Neural progenitor cell (in vitro differentiated cells): Measurements from ENCODE around the gene IP6K2. TPM values are rescaled to one million over a fixed set of nuclear protein-coding genes. Genes with fewer than 3 reads are reported as not detected.

ENCODE experiments used
- DNase-seq: peaks from one replicate; pipeline ENCODE4 v3.0.0-alpha.2; 2016; ENCODE audit warnings: low spot score
- H2AFZ ChIP-seq: fragments of 200-600 bp; sonication (generic); replicated peaks from 2 replicates; pipeline ENCODE4 v1.6.1; 2016; ENCODE audit warnings: antibody characterized with exemption
- H3F3A ChIP-seq: fragments of 200-600 bp; sonication (generic); 2 replicates; pipeline ENCODE4 v1.6.1; 2016; ENCODE audit warnings: antibody characterized with exemption, low read depth
- H3K27ac ChIP-seq: fragments of 200-600 bp; sonication (generic); 2 replicates; pipeline ENCODE4 v1.5.1; 2016; ENCODE audit warnings: mild to moderate bottlenecking
- H3K27me3 ChIP-seq: fragments of 200-600 bp; sonication (generic); 2 replicates; pipeline ENCODE4 v1.6.1; 2016; ENCODE audit warnings: mild to moderate bottlenecking, moderate library complexity
- H3K36me3 ChIP-seq: fragments of 200-600 bp; sonication (generic); 2 replicates; pipeline ENCODE4 v1.5.1; 2016
- H3K4me1 ChIP-seq: fragments of 200-600 bp; sonication (generic); 2 replicates; pipeline ENCODE4 v1.6.1; 2016; ENCODE audit warnings: mixed run types
- H3K4me2 ChIP-seq: fragments of 200-600 bp; sonication (generic); 2 replicates; pipeline ENCODE4 v1.6.1; 2016
- H3K4me3 ChIP-seq: fragments of 200-600 bp; sonication (generic); 2 replicates; pipeline ENCODE4 v1.5.1; 2016
- H3K79me2 ChIP-seq: fragments of 200-600 bp; sonication (generic); 2 replicates; pipeline ENCODE4 v1.6.1; 2016; ENCODE audit warnings: low read depth
- H3K9ac ChIP-seq: fragments of 200-600 bp; sonication (generic); 2 replicates; pipeline ENCODE4 v1.6.1; 2016
- H3K9me3 ChIP-seq: fragments of 200-600 bp; sonication (generic); 2 replicates; pipeline ENCODE4 v1.5.1; 2016; ENCODE audit warnings: low read depth
- H4K20me1 ChIP-seq: fragments of 200-600 bp; sonication (generic); 2 replicates; pipeline ENCODE4 v1.6.1; 2016; ENCODE audit warnings: low read depth
- H3K27ac Mint-ChIP-seq: 3 replicates; pipeline ENCODE4 v1.8.0; 2021; ENCODE audit warnings: mixed read lengths
- H3K27me3 Mint-ChIP-seq: 2 replicates; pipeline ENCODE4 v1.8.0; 2022; ENCODE audit warnings: low read depth, mild to moderate bottlenecking, inconsistent platforms, moderate library complexity, mixed read lengths; ENCODE audit not compliant: insufficient read depth
- H3K36me3 Mint-ChIP-seq: 3 replicates; pipeline ENCODE4 v1.8.0; 2021; ENCODE audit warnings: mixed read lengths
- H3K4me1 Mint-ChIP-seq: 3 replicates; pipeline ENCODE4 v1.8.0; 2021; ENCODE audit warnings: mixed read lengths
- H3K4me3 Mint-ChIP-seq: 3 replicates; pipeline ENCODE4 v1.8.0; 2021; ENCODE audit warnings: mild to moderate bottlenecking, moderate library complexity, mixed read lengths
- H3K9me3 Mint-ChIP-seq: 3 replicates; pipeline ENCODE4 v1.8.0; 2020; ENCODE audit warnings: mixed read lengths
- EZH2 ChIP-seq: fragments of 200-600 bp; sonication (generic); IDR thresholded peaks from 2 replicates; pipeline ENCODE4 v1.6.1; 2017; ENCODE audit warnings: antibody characterized with exemption, mild to moderate bottlenecking, moderate library complexity
- EZH2phosphoT487 ChIP-seq: fragments of 200-600 bp; sonication (generic); IDR thresholded peaks from 2 replicates; pipeline ENCODE4 v1.6.1; 2017; ENCODE audit warnings: antibody characterized with exemption
- total RNA-seq: library from RNA; depleted of rRNA; stranded (reverse); fragments of >200 nt; gene quantifications from 2 replicates; pipeline ENCODE4 v1.2.3, GENCODE V29; 2015; ENCODE audit warnings: low replicate concordance
- TF ChIP-seq, protein P1 (sequence below): fragments of 200-600 bp; sonication (generic); IDR thresholded peaks from 2 replicates; pipeline ENCODE4 v1.5.1; 2017; ENCODE audit warnings: antibody characterized with exemption, mild to moderate bottlenecking

The IP6K2 gene
- total RNA-seq, 1 donor from 2014 or later = 130 TPM

DNA sequence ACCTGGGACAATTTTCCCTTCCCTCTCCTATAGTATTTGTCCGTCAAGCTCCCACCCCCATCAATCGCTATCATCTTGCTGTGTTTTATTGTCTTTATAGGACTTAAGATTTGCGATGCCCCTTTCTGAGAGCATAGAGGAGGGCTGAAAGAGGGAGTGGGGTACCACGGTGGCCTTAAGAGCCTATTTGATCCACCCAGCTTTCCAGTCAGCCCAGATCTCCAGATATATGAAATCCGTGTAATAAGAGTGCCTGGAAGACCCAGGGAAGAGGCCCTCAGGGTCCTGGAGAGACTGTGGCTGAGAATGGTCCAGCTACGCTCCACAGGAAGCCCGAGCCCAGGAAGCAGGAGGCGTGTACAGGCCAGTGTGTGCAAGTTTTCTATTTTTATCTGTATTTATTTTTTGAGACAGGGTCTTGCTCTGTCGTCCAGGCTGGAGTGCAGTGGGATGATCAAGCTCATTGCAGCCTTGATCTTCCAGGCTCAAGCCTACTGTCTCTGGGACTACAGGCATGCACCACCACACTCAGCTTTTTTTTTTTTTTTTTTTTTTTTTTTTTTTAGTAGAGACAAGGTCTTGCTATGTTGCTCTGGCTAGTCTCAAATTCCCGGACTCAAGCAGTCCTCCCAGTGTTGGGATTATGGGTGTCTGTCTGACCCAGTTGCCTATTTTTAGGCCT is 30.3 kb downstream of the IP6K2 start:
- Histone ChIP-seq H3K4me2 (peak overlapping the region; percentile 88), H3K27me3 (no peaks in the 10 kb centered on the region), H3K9me3 (no peaks in the 10 kb centered on the region), H3K27ac (peak overlapping the region; percentile 38), H2AFZ (no peak overlapping the region), H4K20me1 (peaks cover 77% of the 10 kb centered on the region), H3K36me3 (peaks cover 6% of the 10 kb centered on the region), H3F3A (peaks cover 50% of the 10 kb centered on the region), H3K4me1 (peaks cover 9% of the 10 kb centered on the region), H3K4me3 (no peak overlapping the region), H3K79me2 (peaks cover 33% of the 10 kb centered on the region), H3K9ac (no peak overlapping the region)
- H3K4me3 Mint-ChIP-seq = peak overlapping the region; percentile 93
- TF ChIP-seq EZH2 (no peak), EZH2phosphoT487 (no peak)
- TF ChIP-seq, protein P1, sequence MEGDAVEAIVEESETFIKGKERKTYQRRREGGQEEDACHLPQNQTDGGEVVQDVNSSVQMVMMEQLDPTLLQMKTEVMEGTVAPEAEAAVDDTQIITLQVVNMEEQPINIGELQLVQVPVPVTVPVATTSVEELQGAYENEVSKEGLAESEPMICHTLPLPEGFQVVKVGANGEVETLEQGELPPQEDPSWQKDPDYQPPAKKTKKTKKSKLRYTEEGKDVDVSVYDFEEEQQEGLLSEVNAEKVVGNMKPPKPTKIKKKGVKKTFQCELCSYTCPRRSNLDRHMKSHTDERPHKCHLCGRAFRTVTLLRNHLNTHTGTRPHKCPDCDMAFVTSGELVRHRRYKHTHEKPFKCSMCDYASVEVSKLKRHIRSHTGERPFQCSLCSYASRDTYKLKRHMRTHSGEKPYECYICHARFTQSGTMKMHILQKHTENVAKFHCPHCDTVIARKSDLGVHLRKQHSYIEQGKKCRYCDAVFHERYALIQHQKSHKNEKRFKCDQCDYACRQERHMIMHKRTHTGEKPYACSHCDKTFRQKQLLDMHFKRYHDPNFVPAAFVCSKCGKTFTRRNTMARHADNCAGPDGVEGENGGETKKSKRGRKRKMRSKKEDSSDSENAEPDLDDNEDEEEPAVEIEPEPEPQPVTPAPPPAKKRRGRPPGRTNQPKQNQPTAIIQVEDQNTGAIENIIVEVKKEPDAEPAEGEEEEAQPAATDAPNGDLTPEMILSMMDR = no peak
- H3K9me3 Mint-ChIP-seq = no peaks in the 10 kb centered on the region
- H3K27me3 Mint-ChIP-seq = peaks cover 5% of the 10 kb centered on the region
- H3K4me1 Mint-ChIP-seq = peaks cover 20% of the 10 kb centered on the region
- peaks cover 21% of the 10 kb centered on the region for H3K36me3 Mint-ChIP-seq
- DNase-seq = no peak
- H3K27ac Mint-ChIP-seq = no peak overlapping the region

DNA sequence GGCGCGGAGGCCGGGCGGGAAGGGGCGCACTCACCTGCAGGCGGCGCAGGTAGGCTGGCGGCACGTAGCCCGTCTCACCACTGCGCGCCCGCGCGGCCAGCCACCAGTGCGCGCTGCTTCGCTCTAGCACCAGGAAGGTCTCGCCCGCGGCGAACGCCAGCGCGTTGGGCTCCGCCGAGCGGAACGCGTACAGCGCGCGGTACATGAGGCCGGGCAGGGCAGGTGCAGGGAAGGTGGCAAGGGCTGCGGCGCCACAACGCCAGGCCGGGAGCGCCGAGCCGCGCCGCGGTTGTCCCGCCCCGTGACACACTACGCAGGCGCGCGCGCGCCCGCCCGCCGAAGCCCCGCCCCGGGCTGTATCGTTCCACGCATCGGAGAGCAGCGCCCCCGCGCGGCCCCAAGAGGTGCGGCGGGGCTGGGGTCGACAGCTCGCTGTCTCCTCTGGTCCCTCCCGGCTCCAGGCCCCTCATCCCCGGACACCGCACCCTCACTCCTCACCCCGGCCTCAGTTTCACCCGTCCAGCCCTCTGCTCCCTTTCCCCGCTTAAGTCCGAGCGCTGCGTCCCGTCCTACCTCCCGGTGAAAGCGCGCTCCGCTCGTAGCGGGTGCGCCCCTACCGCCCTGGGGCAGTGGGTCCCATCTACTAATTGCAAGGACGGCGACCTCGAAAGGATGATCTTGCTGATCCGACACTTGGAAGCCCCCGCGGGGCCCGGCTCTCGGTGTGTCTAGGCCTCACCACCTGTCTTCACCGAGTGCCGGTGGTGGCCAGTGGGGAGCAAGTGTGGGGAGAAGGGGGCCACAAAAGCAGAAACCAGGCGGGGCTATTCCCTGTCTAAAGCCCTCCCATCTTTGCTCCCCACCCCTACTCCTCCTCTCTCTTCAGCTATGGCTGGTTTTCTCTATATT is 31.2 kb downstream of the IP6K2 start, which contains the start of gene NCKIPSD:
TSS of gene NCKIPSD (minus strand) at position 313 of the 909 bp plus-strand sequence. CDS start at position 205, 108 bp downstream.
- H3K9me3 Mint-ChIP-seq = no peaks in the 10 kb centered on the region
- Histone ChIP-seq H3K9ac (peak within 1 kb of the TSS; percentile 74), H3K9me3 (no peaks in the 10 kb centered on the region), H3F3A (peaks cover 50% of the 10 kb centered on the region), H2AFZ (peak within 1 kb of the TSS; percentile 97), H3K27ac (peak within 1 kb of the TSS; percentile 38), H3K4me1 (peaks cover 9% of the 10 kb centered on the region), H3K4me3 (peak within 1 kb of the TSS; percentile 97), H3K27me3 (no peaks in the 10 kb centered on the region), H3K4me2 (peak within 1 kb of the TSS; percentile 88), H3K36me3 (peaks cover under 1% of the 10 kb centered on the region), H3K79me2 (peaks cover 29% of the 10 kb centered on the region), H4K20me1 (peaks cover 69% of the 10 kb centered on the region)
- peaks cover 20% of the 10 kb centered on the region for H3K4me1 Mint-ChIP-seq
- peaks cover 6% of the 10 kb centered on the region for H3K27me3 Mint-ChIP-seq
- H3K27ac Mint-ChIP-seq = peak within 1 kb of the TSS; percentile 48
- TF ChIP-seq EZH2phosphoT487 = no peak
- TF ChIP-seq, protein P1 = peak; percentile 63
- H3K4me3 Mint-ChIP-seq = peak within 1 kb of the TSS; percentile 93
- DNase-seq = peak; percentile 97
- peaks cover 19% of the 10 kb centered on the region for H3K36me3 Mint-ChIP-seq

DNA sequence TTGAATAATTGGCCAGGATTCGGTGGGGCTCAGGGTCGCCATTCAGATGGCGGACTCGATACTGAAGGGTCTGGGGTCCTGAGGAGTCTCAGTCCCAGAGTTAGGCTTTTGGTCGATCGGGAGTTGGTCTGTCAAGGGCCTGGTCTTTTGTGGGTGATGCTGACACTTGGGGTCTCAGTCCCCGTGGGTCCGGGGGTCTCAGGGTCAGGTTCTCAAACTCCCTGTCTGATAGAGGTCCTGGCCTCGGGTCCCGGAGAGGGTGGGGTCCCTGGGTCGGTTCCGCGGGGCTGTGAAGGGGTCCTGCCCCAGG is 31.8 kb downstream of the IP6K2 start:
- Histone ChIP-seq H3K36me3 (no peaks in the 10 kb centered on the region), H3K4me3 (peak overlapping the region; percentile 97), H3K79me2 (peaks cover 28% of the 10 kb centered on the region), H3F3A (peaks cover 44% of the 10 kb centered on the region), H4K20me1 (peaks cover 63% of the 10 kb centered on the region), H3K27me3 (no peaks in the 10 kb centered on the region), H3K9ac (peak overlapping the region; percentile 74), H3K4me1 (peaks cover 9% of the 10 kb centered on the region), H2AFZ (peak overlapping the region; percentile 97), H3K4me2 (peak overlapping the region; percentile 88), H3K27ac (no peak overlapping the region), H3K9me3 (no peaks in the 10 kb centered on the region)
- peak overlapping the region; percentile 93 for H3K4me3 Mint-ChIP-seq
- H3K27ac Mint-ChIP-seq = no peak overlapping the region
- DNase-seq = no peak
- TF ChIP-seq, protein P1 = no peak
- TF ChIP-seq EZH2phosphoT487 (no peak), EZH2 (no peak)
- no peaks in the 10 kb centered on the region for H3K9me3 Mint-ChIP-seq
- H3K4me1 Mint-ChIP-seq = peaks cover 20% of the 10 kb centered on the region
- H3K27me3 Mint-ChIP-seq = peaks cover 11% of the 10 kb centered on the region
- peaks cover 24% of the 10 kb centered on the region for H3K36me3 Mint-ChIP-seq
